Panc1 (cell line): ENCODE results near the gene TFDP2. TPM values are rescaled to one million over a fixed set of nuclear protein-coding genes. Genes with fewer than 3 reads are reported as not detected.
A peak's percentile ranks its signal among the peaks of the same experiment; 100 is the strongest.

Source experiments
- ATAC-seq: fragments of 200-7000 bp; cut with Tn5 transposase; 2 replicates; pipeline ENCODE4 v1.9.1; 2020; ENCODE audit warnings: mild to moderate bottlenecking, moderate library complexity
- BruUV-seq: library from RNA; stranded (reverse); fragments of 400-500 nt; replicated peaks from 2 replicates; lab custom pipeline; 2021; lab: Mats Ljungman, UMichigan
- CTCF ChIA-PET: fragments of 300-600 bp; sonication (Branson Sonifier 250); formaldehyde crosslinking; loops from one replicate; lab custom pipeline; 2022; ENCODE audit warnings: antibody characterized with exemption; lab: Charles Lee
- POLR2A ChIA-PET: fragments of 300-600 bp; sonication (Branson Sonifier 250); formaldehyde crosslinking; loops from one replicate; lab custom pipeline; 2022; ENCODE audit warnings: antibody characterized with exemption; lab: Charles Lee
- DNase-seq: peaks from one replicate; pipeline ENCODE4 v3.0.0-alpha.2; 2010; ENCODE audit warnings: low read depth, low spot score
- H3K27ac ChIP-seq: 2 replicates; pipeline ENCODE4 v1.5.1; 2011; ENCODE audit warnings: mild to moderate bottlenecking, low read length, inconsistent platforms
- H3K27me3 ChIP-seq: fragments of 200-500 bp; sonication (Bioruptor generic); 2 replicates; pipeline ENCODE4 v1.6.0; 2014; ENCODE audit warnings: low read length, inconsistent platforms; ENCODE audit not compliant: control insufficient read depth, insufficient read depth
- H3K36me3 ChIP-seq: fragments of 200-500 bp; sonication (Bioruptor generic); 2 replicates; pipeline ENCODE4 v1.5.1; 2014; ENCODE audit warnings: inconsistent platforms, mild to moderate bottlenecking, low read length, moderate library complexity; ENCODE audit not compliant: control insufficient read depth, insufficient read depth
- H3K4me1 ChIP-seq: 2 replicates; pipeline ENCODE4 v1.5.1; 2011; ENCODE audit warnings: inconsistent platforms, mild to moderate bottlenecking, low read length, moderate library complexity; ENCODE audit not compliant: control insufficient read depth, insufficient read depth
- H3K4me3 ChIP-seq, 2 experiments: 2 replicates each; pipeline ENCODE4 v1.5.1; 2011 to 2012; ENCODE audit warnings: low read depth in 2 of 2, low read length in 2 of 2, mild to moderate bottlenecking in 2 of 2, inconsistent platforms in 1 of 2, moderate library complexity in 1 of 2
- H3K9me3 ChIP-seq: fragments of 200-500 bp; sonication (Bioruptor generic); 2 replicates; pipeline ENCODE4 v1.5.1; 2014; ENCODE audit warnings: low read depth, mild to moderate bottlenecking, inconsistent platforms, low read length, moderate library complexity; ENCODE audit not compliant: control insufficient read depth, insufficient read depth
- CTCF ChIP-seq: fragments of 450-650 bp; IDR thresholded peaks from 2 replicates; pipeline ENCODE4 v1.5.1; 2017; ENCODE audit warnings: mild to moderate bottlenecking
- POLR2AphosphoS5 ChIP-seq: IDR thresholded peaks from 2 replicates; pipeline ENCODE4 v1.6.1; 2012; ENCODE audit warnings: mild to moderate bottlenecking, low read depth, low read length, moderate library complexity
- SIN3A ChIP-seq: IDR thresholded peaks from 2 replicates; pipeline ENCODE4 v1.6.1; 2012; ENCODE audit warnings: low read depth, mild to moderate bottlenecking, low read length, moderate library complexity, borderline replicate concordance; ENCODE audit not compliant: insufficient read depth
- TCF7L2 ChIP-seq: IDR thresholded peaks from 2 replicates; pipeline ENCODE4 v1.6.1; 2011; ENCODE audit warnings: mild to moderate bottlenecking, low read depth, low read length, inconsistent platforms
- in situ Hi-C: cut with HindIII; loops from 2 replicates; pipeline ENCODE4 v1.10.0; 2016; ENCODE audit warnings: low sequenced_read_pairs, low pct_unique_long_range_greater_than_20kb
- intact Hi-C: fragments of 100-400 bp; cut with micrococcal nuclease; formaldehyde crosslinking; loops from one replicate; pipeline ENCODE4 v1.10.0; 2022; ENCODE audit not compliant: unreplicated experiment
- total RNA-seq: library from RNA; stranded (reverse); gene quantifications from one replicate; pipeline ENCODE4 v1.2.1, GENCODE V29; 2021; ENCODE audit not compliant: unreplicated experiment
- TF ChIP-seq, protein P1 (sequence below), 2 experiments: IDR thresholded peaks; 2 replicates each; pipeline ENCODE4 v1.6.1; 2011 to 2012; ENCODE audit warnings: low read depth in 2 of 2, control low read depth in 1 of 2, low read length in 1 of 2, mild to moderate bottlenecking in 1 of 2, moderate library complexity in 1 of 2; ENCODE audit not compliant: insufficient read depth in 1 of 2

Gene TFDP2
- total RNA-seq, 1 experiment from 2014 or later = 66.3 TPM

DNA sequence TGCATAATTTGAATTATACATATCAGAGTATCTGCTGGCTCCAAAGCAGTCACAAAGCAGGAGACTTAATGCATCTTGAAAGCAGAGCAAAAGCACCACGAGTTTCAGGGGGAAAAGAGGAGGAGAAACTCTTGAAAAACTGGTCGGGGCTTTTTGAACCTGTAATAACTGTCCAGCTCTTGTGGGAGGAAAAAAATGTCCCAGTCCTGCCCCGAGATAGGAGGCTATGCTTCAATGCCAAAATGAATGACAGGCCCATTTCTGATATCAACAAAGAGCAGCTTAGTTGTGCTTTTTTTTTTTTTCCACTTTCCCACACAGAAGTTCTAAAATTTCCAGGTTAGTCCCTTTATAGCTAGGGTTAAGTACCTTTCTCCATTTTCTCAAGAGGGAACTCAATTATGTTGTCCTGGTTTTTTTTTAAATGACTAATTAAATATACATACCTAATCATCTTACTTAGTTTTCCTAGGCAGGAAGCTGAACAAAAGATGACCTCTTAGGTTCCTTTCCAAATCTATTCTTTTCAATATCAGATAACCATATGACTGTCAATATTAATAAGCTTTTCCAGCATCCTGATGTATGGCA is 120.2 kb downstream of the TFDP2 start:
- in situ Hi-C loops = no loop called here
- Histone ChIP-seq H3K27me3 (no peaks in the 10 kb centered on the region), H3K36me3 (peaks cover 4% of the 10 kb centered on the region; the same call in 1 of the 2 replicates), H3K4me1 (peaks cover 26% of the 10 kb centered on the region), H3K4me3 (peak overlapping the region; percentile 34 to 59), H3K27ac (peak overlapping the region; percentile 89), H3K9me3 (no peaks in the 10 kb centered on the region)
- CTCF ChIA-PET = no interaction called here
- TF ChIP-seq, protein P1, sequence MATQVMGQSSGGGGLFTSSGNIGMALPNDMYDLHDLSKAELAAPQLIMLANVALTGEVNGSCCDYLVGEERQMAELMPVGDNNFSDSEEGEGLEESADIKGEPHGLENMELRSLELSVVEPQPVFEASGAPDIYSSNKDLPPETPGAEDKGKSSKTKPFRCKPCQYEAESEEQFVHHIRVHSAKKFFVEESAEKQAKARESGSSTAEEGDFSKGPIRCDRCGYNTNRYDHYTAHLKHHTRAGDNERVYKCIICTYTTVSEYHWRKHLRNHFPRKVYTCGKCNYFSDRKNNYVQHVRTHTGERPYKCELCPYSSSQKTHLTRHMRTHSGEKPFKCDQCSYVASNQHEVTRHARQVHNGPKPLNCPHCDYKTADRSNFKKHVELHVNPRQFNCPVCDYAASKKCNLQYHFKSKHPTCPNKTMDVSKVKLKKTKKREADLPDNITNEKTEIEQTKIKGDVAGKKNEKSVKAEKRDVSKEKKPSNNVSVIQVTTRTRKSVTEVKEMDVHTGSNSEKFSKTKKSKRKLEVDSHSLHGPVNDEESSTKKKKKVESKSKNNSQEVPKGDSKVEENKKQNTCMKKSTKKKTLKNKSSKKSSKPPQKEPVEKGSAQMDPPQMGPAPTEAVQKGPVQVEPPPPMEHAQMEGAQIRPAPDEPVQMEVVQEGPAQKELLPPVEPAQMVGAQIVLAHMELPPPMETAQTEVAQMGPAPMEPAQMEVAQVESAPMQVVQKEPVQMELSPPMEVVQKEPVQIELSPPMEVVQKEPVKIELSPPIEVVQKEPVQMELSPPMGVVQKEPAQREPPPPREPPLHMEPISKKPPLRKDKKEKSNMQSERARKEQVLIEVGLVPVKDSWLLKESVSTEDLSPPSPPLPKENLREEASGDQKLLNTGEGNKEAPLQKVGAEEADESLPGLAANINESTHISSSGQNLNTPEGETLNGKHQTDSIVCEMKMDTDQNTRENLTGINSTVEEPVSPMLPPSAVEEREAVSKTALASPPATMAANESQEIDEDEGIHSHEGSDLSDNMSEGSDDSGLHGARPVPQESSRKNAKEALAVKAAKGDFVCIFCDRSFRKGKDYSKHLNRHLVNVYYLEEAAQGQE (IDR thresholded peaks at IDR 0.05; ENCODE audit: insufficient read depth in 1 of 2, low read depth in 2 of 2, low read length in 1 of 2) = no peak
- TF ChIP-seq SIN3A (no peak), TCF7L2 (no peak), POLR2AphosphoS5 (no peak), CTCF (no peak)
- DNase-seq (no peak), ATAC-seq (0 out of 2 replicates have a peak, but pooled peaks have one; percentile 31)
- intact Hi-C loops = loop anchor here (2.0 kb wide), 1 partner anchor 66 kb away; no protein-coding TSS in a partner anchor
- POLR2A ChIA-PET = interaction anchor here (0.7 kb wide), 1 partner anchor 323 kb away, joined by 6 read pairs; no protein-coding TSS in a partner anchor
- BruUV-seq = no TSS peak

- H3K27ac ChIP-seq = peak overlapping the region; percentile 89
- POLR2A ChIA-PET = interaction anchor here (0.6 kb wide), 2 partner anchors 22 to 782 kb away, joined by 3 to 5 read pairs; no protein-coding TSS in a partner anchor
- no TSS peak for BruUV-seq
- H3K4me1 ChIP-seq = peaks cover 26% of the 10 kb centered on the region
- no peaks in the 10 kb centered on the region for H3K27me3 ChIP-seq
- intact Hi-C loops = loop anchor here (2.0 kb wide), 1 partner anchor 66 kb away; no protein-coding TSS in a partner anchor
- ATAC-seq (peak; percentile 81), DNase-seq (peak; percentile 78)
- peaks cover 4% of the 10 kb centered on the region; the same call in 1 of the 2 replicates for H3K36me3 ChIP-seq
- H3K4me3 ChIP-seq = peak overlapping the region; percentile 54 to 59
- TF ChIP-seq SIN3A = no peak
- TF ChIP-seq, protein P1 (IDR thresholded peaks at IDR 0.05; ENCODE audit: insufficient read depth in 1 of 2, low read depth in 2 of 2, low read length in 1 of 2) = no peak
- in situ Hi-C loops = no loop called here
- H3K9me3 ChIP-seq = no peaks in the 10 kb centered on the region
- CTCF ChIA-PET = no interaction called here
Measured at GRCh38 chr3:142028243-142028777, 121.0 kb downstream of the TFDP2 start.
